Tibial nerve (tissue), 4 donors: ENCODE results near the gene SBSN. TPM values are rescaled to one million over a fixed set of nuclear protein-coding genes. Genes with fewer than 3 reads are reported as not detected.

Experiments
- DNase-seq, 2 donors: peaks; one replicate each; pipeline ENCODE4 v3.0.0-alpha.2; 2019; ENCODE audit warnings: low spot score in 2 of 2
- H3K27ac ChIP-seq, 4 donors: fragments of 200-600 bp; sonication (generic) in 3 of 4; one replicate each; pipeline ENCODE4 v1.5.1; 2017 to 2019; ENCODE audit warnings: mild to moderate bottlenecking in 1 of 4
- H3K27me3 ChIP-seq, 2 donors: fragments of 200-600 bp; sonication (generic) in 1 of 2; one replicate each; pipeline versions ENCODE4 v1.5.1 to v1.6.0; 2017 to 2019
- H3K36me3 ChIP-seq, 3 donors: fragments of 200-600 bp; sonication (generic); one replicate each; pipeline ENCODE4 v1.5.1; 2018 to 2019
- H3K4me1 ChIP-seq, 4 donors: fragments of 200-600 bp; sonication (generic) in 3 of 4; one replicate each; pipeline ENCODE4 v1.5.1; 2017 to 2019
- H3K4me3 ChIP-seq, 4 donors: fragments of 200-600 bp; sonication (generic) in 3 of 4; one replicate each; pipeline ENCODE4 v1.5.1; 2017 to 2019; ENCODE audit warnings: mild to moderate bottlenecking in 1 of 4, moderate library complexity in 1 of 4
- H3K9me3 ChIP-seq, 4 donors: fragments of 200-600 bp; sonication (generic) in 3 of 4; one replicate each; pipeline ENCODE4 v1.5.1; 2017 to 2019
- EP300 ChIP-seq, 2 donors: sonication (generic); formaldehyde crosslinking; IDR thresholded peaks; one replicate each; pipeline ENCODE4 v1.6.1; 2017; ENCODE audit warnings: antibody characterized with exemption in 2 of 2, mild to moderate bottlenecking in 1 of 2
- POLR2A ChIP-seq, 2 donors: fragments of 450-650 bp; IDR thresholded peaks; one replicate each; pipeline ENCODE4 v1.6.1; 2017; ENCODE audit warnings: antibody characterized with exemption in 2 of 2, mild to moderate bottlenecking in 2 of 2, moderate library complexity in 2 of 2
- WGBS, 2 donors: methylation state at CpG; one replicate each; pipeline ENCODE4 v1.1.5; 2018; 5-methylcytosine and 5-hydroxymethylcytosine counted together
- total RNA-seq, 4 donors: library from RNA; depleted of rRNA; stranded (reverse); fragments of >200 nt; gene quantifications; one replicate each; pipeline ENCODE4 v1.1.0, GENCODE V29; 2016
- TF ChIP-seq, protein P1 (sequence below), 5 experiments: fragments of 200-600 bp in 3 of 5; fragments of 450-650 bp in 2 of 5; sonication (generic) in 3 of 5; IDR thresholded peaks; one replicate each; pipeline ENCODE4 v1.5.1; 2016 to 2019; ENCODE audit warnings: antibody characterized with exemption in 5 of 5, mild to moderate bottlenecking in 3 of 5, moderate library complexity in 2 of 5

Gene SBSN
- total RNA-seq, 4 donors from 2014 or later: not detected

DNA sequence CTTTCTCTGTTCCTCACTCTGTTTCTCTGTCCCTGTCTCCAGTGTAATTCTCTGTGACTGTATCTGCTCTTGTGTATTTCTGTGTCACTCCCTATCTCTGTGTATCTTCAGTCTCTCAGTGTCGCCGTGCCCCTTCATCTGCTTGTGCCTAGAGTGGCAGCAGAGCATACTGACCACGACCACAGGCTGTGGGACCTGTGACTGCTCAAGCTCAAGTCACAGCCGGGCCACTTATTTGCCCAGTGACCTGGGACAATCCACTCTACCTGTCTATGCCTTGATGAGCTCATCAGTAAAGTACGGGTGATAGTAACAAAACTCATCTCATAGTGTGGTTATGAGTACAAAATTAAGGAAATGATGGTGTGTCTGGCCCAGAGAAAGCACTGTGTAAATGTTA lies 26.0 kb upstream of the SBSN start:
- Histone ChIP-seq H3K27me3 (peaks cover 0 to 20% of the 10 kb centered on the region in 2 donors), H3K4me1 (peaks cover 0 to 17% (median 2%) of the 10 kb centered on the region in 4 donors), H3K9me3 (no peaks in the 10 kb centered on the region), H3K36me3 (peaks cover 0 to 17% (median 0%) of the 10 kb centered on the region in 3 donors), H3K27ac (no peak overlapping the region), H3K4me3 (no peak overlapping the region)
- 72 to 78% methylated on average over 5 of the region's 5 CpGs for WGBS, 2 donors
- no peak for DNase-seq
- TF ChIP-seq POLR2A (IDR thresholded peaks at IDR 0.05) (no peak), EP300 (IDR thresholded peaks at IDR 0.05) (no peak)
- TF ChIP-seq, protein P1, sequence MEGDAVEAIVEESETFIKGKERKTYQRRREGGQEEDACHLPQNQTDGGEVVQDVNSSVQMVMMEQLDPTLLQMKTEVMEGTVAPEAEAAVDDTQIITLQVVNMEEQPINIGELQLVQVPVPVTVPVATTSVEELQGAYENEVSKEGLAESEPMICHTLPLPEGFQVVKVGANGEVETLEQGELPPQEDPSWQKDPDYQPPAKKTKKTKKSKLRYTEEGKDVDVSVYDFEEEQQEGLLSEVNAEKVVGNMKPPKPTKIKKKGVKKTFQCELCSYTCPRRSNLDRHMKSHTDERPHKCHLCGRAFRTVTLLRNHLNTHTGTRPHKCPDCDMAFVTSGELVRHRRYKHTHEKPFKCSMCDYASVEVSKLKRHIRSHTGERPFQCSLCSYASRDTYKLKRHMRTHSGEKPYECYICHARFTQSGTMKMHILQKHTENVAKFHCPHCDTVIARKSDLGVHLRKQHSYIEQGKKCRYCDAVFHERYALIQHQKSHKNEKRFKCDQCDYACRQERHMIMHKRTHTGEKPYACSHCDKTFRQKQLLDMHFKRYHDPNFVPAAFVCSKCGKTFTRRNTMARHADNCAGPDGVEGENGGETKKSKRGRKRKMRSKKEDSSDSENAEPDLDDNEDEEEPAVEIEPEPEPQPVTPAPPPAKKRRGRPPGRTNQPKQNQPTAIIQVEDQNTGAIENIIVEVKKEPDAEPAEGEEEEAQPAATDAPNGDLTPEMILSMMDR (IDR thresholded peaks at IDR 0.05): no peak

DNA sequence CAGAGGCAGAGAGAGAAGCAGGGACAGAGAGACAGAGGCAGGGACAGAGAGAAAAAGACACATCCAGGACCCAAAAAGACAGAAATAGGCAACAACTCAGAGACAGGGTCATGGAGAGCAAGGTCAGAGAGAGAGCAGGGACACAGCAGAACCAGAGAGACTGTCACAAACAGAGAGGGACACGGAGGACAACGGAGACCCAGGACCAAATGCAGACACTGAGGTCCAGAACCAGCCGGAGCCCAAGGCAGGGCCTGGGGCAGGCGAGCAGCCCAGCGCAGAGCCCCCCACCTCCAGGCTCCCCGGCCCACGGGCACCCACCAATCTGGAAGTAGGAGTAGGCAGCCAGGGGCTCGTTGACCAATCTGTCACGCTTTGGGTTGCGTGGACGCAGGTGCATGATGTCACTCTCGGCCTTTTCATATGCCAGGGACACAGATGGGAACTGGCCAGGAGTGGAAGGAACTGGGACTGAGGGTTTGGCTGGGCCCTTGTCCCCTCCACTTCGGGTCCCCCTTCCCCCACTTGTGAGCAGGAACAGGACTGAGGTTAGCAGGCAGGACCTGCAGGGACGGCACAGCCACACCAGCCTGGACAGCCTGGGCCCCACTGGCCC lies 25.4 kb upstream of the SBSN start:
- Histone ChIP-seq H3K27me3 (peaks cover 0 to 14% of the 10 kb centered on the region in 2 donors), H3K36me3 (peaks cover 0 to 19% (median 0%) of the 10 kb centered on the region in 3 donors), H3K27ac (no peak overlapping the region), H3K4me3 (no peak overlapping the region), H3K4me1 (peaks cover 0 to 17% (median 2%) of the 10 kb centered on the region in 4 donors), H3K9me3 (no peaks in the 10 kb centered on the region)
- WGBS, 2 donors: 67 to 68% methylated on average over 14 of the region's 14 CpGs
- TF ChIP-seq, protein P1 (IDR thresholded peaks at IDR 0.05): no peak
- TF ChIP-seq EP300 (IDR thresholded peaks at IDR 0.05) (no peak), POLR2A (IDR thresholded peaks at IDR 0.05) (no peak)
- no peak for DNase-seq

DNA sequence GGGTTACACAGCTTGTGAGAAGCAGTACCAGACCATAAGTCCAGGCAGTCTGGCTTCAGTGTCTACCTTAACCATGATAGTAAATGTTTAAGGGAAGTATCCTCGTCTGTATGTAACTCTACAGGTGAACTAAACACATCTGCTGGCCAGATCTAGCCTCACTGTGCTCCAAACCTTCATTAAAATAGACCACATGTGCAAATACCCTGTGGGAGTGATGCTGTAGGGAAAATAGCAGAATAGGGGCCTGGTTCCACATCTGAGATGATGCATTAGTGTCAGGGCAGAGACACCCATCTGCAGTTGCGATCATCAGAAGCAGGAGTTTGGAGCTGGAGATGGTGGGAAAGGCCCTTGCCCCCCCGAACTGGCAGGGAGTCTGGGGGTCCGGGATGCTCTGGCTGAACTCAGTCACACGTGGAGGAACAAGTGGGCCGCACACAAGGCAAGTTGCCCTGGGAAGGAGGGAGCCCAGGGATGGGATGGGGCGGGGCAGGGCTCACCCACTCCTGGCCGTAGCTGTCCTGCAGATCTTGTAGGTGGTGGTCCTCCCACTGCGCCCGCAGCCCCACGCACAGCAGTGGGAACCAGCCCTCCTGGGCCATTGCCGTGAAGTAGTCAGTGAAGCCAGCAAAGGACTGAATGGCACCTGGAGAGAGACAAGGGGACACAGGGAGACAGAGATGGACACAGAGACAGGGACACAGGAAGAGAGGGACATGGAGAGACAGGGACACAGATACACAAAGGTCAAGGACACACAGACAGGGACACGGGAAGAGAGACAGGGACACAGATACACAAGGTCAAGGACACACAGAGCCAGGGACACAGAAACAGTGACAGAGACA lies 24.6 kb upstream of the SBSN start:
- Histone ChIP-seq H3K9me3 (no peaks in the 10 kb centered on the region), H3K4me3 (no peak overlapping the region), H3K36me3 (peaks cover 0 to 26% (median 0%) of the 10 kb centered on the region in 3 donors), H3K27ac (no peak overlapping the region), H3K27me3 (peaks cover 0 to 7% of the 10 kb centered on the region in 2 donors), H3K4me1 (peaks cover 0 to 10% (median 0%) of the 10 kb centered on the region in 4 donors)
- TF ChIP-seq EP300 (IDR thresholded peaks at IDR 0.05) (no peak), POLR2A (IDR thresholded peaks at IDR 0.05) (no peak)
- TF ChIP-seq, protein P1 (IDR thresholded peaks at IDR 0.05): no peak
- WGBS, 2 donors: 61 to 74% methylated on average over 12 of the region's 13 CpGs
- no peak for DNase-seq

DNA sequence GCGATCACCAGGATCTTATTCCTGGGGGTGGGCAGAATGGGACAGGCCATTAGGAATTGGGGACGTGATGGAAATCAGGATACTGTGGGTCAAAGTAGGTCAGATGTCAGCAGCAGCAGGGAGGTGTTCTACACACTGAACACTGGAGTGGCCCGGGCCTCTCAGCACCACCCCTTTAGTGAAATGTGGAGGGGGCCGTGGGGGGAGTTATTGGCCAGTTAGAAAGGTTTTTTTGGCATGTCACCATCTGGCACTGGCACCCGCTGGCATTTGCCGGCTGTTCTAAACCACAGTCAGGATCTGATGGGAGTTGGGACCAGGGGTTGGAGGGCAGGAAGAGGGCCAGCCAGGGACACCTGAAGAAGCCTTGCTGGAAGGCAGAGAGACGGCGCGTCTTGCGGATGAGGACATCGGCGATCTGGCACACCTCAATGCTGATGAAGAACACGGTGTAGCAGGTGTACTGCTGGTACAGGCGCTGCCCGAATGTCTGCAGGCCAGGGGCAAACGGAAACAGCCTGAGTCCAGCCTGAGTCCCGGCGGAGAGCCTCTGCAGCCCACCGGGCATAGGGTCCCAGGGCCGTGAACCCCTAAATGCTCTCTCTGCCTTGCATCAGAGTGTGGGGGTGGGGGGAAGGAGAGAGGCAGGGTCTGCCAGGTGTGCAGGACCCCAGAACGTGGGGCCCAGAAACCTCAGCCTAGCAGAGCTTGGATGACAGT lies 23.1 kb upstream of the SBSN start:
- 82 to 83% methylated on average over 20 to 21 of the region's 21 CpGs for WGBS, 2 donors

More for the DNA sequence above, 23.1 kb upstream of the SBSN start:
- DNase-seq: no peak
- no peak overlapping the region for H3K4me3 ChIP-seq
- H3K4me1 ChIP-seq: peaks cover 0 to 16% (median 6%) of the 10 kb centered on the region in 4 donors
- no peaks in the 10 kb centered on the region for H3K9me3 ChIP-seq
- no peaks in the 10 kb centered on the region for H3K27me3 ChIP-seq
- TF ChIP-seq POLR2A (IDR thresholded peaks at IDR 0.05) (no peak), EP300 (IDR thresholded peaks at IDR 0.05) (no peak)
- TF ChIP-seq, protein P1 (IDR thresholded peaks at IDR 0.05): no peak
- no peak overlapping the region for H3K27ac ChIP-seq
- H3K36me3 ChIP-seq: peaks cover 0 to 38% (median 0%) of the 10 kb centered on the region in 3 donors
